HFFc6 (cell line): Measurements from ENCODE around the gene SRGAP1. TPM values are rescaled to one million over a fixed set of nuclear protein-coding genes. Genes with fewer than 3 reads are reported as not detected.

Source experiments
- DNase-seq: peaks from one replicate; pipeline ENCODE4 v3.0.0-alpha.2; 2018
- H3K27ac Mint-ChIP-seq: 2 replicates; pipeline ENCODE4 v1.8.0; 2020; ENCODE audit warnings: mild to moderate bottlenecking, mixed read lengths
- H3K27me3 Mint-ChIP-seq: 2 replicates; pipeline ENCODE4 v1.8.0; 2021; ENCODE audit warnings: mild to moderate bottlenecking, moderate library complexity, mixed read lengths; ENCODE audit not compliant: insufficient read depth
- H3K36me3 Mint-ChIP-seq: 2 replicates; pipeline ENCODE4 v1.8.0; 2021; ENCODE audit warnings: low read depth, mixed read lengths
- H3K4me1 Mint-ChIP-seq: 2 replicates; pipeline ENCODE4 v1.8.0; 2020; ENCODE audit warnings: low read depth, mixed read lengths
- H3K4me3 Mint-ChIP-seq: 2 replicates; pipeline ENCODE4 v1.8.0; 2020; ENCODE audit warnings: mild to moderate bottlenecking, moderate library complexity, mixed read lengths
- H3K9me3 Mint-ChIP-seq: 2 replicates; pipeline ENCODE4 v1.8.0; 2020; ENCODE audit warnings: mild to moderate bottlenecking, mixed read lengths
- CTCF ChIP-seq: fragments of 200-600 bp; sonication (generic); IDR thresholded peaks from 2 replicates; pipeline ENCODE4 v1.5.0; 2021; ENCODE audit warnings: antibody characterized with exemption, mild to moderate bottlenecking
- total RNA-seq, 6 experiments: library from RNA; stranded (reverse); fragmentation: NEBNext Ultra II Directional; extraction: Animal tissue kit (Norgen Biotek cat#: 25700); gene quantifications; 2 replicates in 1 of 6; 3 replicates in 5 of 6; pipeline ENCODE4 v1.2.3, GENCODE V29; 2021

Gene SRGAP1
- total RNA-seq, 6 experiments from 2014 or later: 35.7 to 45.8 (median 40.9) TPM

DNA sequence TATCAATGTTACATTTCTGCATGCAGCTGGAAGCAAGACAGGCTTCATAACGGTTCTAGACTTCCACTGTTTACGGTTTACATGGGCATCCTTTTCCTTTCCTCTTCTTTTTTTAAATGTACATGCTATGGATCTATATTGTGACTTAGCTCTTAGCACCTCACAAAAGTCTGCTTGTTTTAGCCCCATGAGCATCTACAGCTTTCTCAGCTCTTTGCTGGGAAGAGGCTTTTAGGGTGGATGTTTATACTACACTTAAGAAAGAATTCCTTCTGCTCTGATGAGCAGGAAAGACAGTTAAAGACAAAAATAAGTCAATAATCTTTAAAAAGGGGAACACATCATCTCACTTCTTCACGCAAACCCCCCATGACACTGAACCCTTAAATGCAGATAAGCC is 326.2 kb downstream of the SRGAP1 start:
- Mint-ChIP-seq H3K9me3 (peaks cover 4% of the 10 kb centered on the region), H3K36me3 (peaks cover 11% of the 10 kb centered on the region), H3K4me1 (peaks cover 73% of the 10 kb centered on the region), H3K27me3 (no peaks in the 10 kb centered on the region; the same call in 1 of the 2 replicates), H3K4me3 (peak overlapping the region; percentile 22; the same call in 1 of the 2 replicates), H3K27ac (peak overlapping the region; percentile 88)
- TF ChIP-seq CTCF: no peak
- no peak for DNase-seq

GRCh38 chr12:64171715-64172114 is 327.2 kb downstream of the SRGAP1 start:
- no peaks in the 10 kb centered on the region for H3K27me3 Mint-ChIP-seq
- H3K9me3 Mint-ChIP-seq: no peaks in the 10 kb centered on the region
- H3K27ac Mint-ChIP-seq: peak overlapping the region; percentile 88
- peaks cover 5% of the 10 kb centered on the region; the same call in 1 of the 2 replicates for H3K36me3 Mint-ChIP-seq
- H3K4me3 Mint-ChIP-seq: peak overlapping the region; percentile 71
- peak; percentile 67 for DNase-seq
- H3K4me1 Mint-ChIP-seq: peaks cover 68% of the 10 kb centered on the region
- TF ChIP-seq CTCF: no peak

DNA sequence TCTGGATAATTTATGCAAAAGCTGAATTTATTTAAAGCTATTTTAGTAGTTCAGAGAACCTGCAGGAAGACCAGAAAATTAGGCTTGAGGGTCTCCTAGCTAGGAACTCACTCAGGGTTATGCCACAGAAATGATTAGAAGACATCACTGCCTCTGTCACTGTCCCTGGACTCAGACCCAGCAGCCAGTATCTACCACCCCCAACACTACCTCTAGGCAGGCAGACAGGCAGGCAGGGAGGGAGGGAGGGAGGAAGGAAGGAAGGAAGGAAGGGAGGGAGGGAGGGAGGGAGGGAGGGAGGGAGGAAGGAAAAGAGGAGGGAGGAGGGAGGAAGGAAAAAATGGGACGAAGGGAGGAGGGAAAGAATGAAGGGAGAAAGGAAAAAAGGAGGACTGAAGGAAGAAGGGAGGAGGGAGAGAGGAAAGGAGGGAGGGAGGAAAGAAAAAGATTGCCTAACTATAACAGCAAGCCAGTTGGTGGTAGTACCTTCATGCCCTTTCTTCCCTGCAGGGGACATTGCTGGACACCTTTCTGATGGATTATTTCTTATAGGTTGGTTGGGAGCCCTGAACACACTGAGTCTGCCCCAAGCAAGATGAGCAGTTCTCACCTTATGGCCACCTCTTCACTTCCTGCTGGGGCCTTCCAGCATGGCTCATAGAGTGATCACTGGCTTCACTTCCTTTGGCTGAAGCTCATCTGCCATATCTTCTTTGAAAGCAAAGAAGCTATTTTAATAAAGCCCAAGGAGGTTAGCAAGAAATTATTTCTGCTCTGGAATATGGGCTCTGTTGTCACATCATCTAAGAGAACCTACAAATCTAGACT is 327.9 kb downstream of the SRGAP1 start:
- Mint-ChIP-seq H3K36me3 (peaks cover 2% of the 10 kb centered on the region; the same call in 1 of the 2 replicates), H3K27ac (peak overlapping the region; percentile 88), H3K4me3 (peak overlapping the region; percentile 71; the same call in 1 of the 2 replicates), H3K27me3 (peaks cover 2% of the 10 kb centered on the region; the same call in 1 of the 2 replicates), H3K9me3 (no peaks in the 10 kb centered on the region), H3K4me1 (peaks cover 68% of the 10 kb centered on the region)
- no peak for TF ChIP-seq CTCF
- no peak for DNase-seq

DNA sequence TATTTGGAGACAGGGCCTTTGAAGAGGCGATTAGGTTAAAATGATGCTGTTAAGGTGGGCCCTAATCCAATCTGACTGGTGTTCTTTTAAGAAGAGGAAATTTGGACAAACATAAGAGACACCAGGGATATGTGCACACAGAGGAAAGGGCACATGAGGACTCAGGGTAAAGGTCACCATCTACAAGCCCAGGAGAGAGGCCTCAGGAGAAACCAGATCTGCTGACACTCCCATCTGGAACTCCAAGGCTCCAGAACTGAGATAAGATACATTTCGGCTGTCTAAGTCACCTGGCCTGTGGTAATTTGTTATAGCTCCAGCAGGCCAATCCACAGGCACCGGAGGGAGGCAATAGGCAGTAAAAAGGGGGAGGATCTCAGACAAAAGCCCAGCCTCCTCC is 329.0 kb downstream of the SRGAP1 start:
- no peak for DNase-seq
- peaks cover 2% of the 10 kb centered on the region; the same call in 1 of the 2 replicates for H3K27me3 Mint-ChIP-seq
- no peaks in the 10 kb centered on the region for H3K9me3 Mint-ChIP-seq
- H3K4me3 Mint-ChIP-seq: no peak overlapping the region
- H3K27ac Mint-ChIP-seq: peak overlapping the region; percentile 88
- TF ChIP-seq CTCF: no peak
- peaks cover 74% of the 10 kb centered on the region for H3K4me1 Mint-ChIP-seq
- no peaks in the 10 kb centered on the region for H3K36me3 Mint-ChIP-seq

DNA sequence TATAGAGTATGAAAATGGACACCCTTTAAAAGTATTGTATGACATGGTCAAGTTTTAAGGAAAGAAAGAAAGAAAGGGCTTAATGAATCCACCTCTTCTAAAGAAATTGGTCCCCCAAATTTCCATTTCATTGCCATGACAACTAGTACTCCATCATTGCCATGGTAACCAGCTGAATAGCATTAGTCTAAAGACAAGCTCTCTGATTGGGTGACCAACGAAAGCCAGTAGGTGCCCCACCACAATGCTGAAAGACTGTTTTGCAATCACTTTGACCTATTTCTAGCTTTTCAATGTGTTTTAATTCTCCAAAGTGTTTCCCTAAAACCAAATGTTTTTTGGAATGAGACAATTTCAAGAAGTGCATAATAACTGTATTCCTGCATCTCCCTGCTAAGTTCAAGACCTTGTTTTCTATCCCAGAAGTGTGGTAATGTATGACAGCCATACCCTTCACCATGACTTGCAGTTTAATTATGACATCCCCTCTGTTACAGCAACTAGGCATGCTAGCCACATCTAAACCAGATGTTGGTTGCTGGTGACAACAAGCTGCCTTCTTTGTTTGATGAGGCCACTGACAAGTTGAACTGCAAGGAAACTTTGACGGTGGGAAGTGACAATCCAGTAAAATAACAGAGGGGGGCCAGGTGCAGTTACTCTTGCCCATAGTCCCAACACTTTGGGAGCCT is 330.9 kb downstream of the SRGAP1 start:
- Mint-ChIP-seq H3K27me3 (peaks cover 2% of the 10 kb centered on the region), H3K4me1 (peaks cover 81% of the 10 kb centered on the region)
- no peak for DNase-seq

More for the DNA sequence above, 330.9 kb downstream of the SRGAP1 start:
- Mint-ChIP-seq H3K36me3 (no peaks in the 10 kb centered on the region), H3K27ac (peak overlapping the region; percentile 16; the same call in 1 of the 2 replicates), H3K4me3 (no peak overlapping the region), H3K9me3 (no peaks in the 10 kb centered on the region)
- no peak for TF ChIP-seq CTCF
